ENCODE data around the gene RILPL1.

DNA sequence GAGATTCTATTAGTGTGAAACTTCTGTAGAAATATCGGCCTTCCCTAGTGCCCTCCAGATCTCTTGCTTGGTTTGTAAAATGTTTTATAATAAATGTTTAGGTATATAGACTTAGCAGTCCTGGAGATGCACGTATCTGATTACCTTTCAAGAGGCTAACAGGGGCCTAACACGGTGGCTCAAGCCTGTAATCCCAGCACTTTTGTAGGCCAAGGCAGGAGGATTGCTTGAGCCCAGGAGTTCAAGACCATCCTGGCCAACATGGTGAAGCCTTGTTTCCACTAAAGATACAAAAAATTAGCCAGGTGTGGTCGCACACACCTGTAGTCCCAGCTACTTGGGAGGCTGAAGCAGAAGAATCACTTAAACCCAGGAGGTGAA lies 87.2 kb downstream of the RILPL1 start:
- TF ChIP-seq, protein P1, sequence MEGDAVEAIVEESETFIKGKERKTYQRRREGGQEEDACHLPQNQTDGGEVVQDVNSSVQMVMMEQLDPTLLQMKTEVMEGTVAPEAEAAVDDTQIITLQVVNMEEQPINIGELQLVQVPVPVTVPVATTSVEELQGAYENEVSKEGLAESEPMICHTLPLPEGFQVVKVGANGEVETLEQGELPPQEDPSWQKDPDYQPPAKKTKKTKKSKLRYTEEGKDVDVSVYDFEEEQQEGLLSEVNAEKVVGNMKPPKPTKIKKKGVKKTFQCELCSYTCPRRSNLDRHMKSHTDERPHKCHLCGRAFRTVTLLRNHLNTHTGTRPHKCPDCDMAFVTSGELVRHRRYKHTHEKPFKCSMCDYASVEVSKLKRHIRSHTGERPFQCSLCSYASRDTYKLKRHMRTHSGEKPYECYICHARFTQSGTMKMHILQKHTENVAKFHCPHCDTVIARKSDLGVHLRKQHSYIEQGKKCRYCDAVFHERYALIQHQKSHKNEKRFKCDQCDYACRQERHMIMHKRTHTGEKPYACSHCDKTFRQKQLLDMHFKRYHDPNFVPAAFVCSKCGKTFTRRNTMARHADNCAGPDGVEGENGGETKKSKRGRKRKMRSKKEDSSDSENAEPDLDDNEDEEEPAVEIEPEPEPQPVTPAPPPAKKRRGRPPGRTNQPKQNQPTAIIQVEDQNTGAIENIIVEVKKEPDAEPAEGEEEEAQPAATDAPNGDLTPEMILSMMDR (conservative IDR thresholded peaks at IDR 0.05; ENCODE audit: low read length), result no peak
- TF ChIP-seq EZH2phosphoT487 (IDR thresholded peaks at IDR 0.05; ENCODE audit: borderline replicate concordance, low read depth, low read length), result no peak
